ENCODE data around the gene INTS1. TPM values are rescaled to one million over a fixed set of nuclear protein-coding genes. Genes with fewer than 3 reads are reported as not detected.

The INTS1 gene
- polyA plus RNA-seq, 2 of the 4 experiments (the other 2 are of a cell fraction) = 14.6 to 48.1 TPM

GRCh38 chr7:1427064-1427657 lies 77.0 kb downstream of the INTS1 start:
- Histone ChIP-seq H3K4me2 (no peak overlapping the region), H3K9me3 (no peaks in the 10 kb centered on the region), H3K4me1 (peaks cover 3% of the 10 kb centered on the region; the same call in 2 of the 3 replicates), H3K4me3 (no peak overlapping the region), H3K27ac (no peak overlapping the region)
- POLR2A ChIA-PET = no interaction called here
- DNase-seq (ENCODE audit: low read depth in 1 of 2, low spot score in 1 of 2) = no peak
- TF ChIP-seq FOSL2 (IDR thresholded peaks at IDR 0.05) (no peak), FOSL2 (CRISPR knock-in tag; IDR thresholded peaks at IDR 0.05) (0 out of 2 replicates have a peak, but pooled peaks have one; percentile 17), KDM5A (IDR thresholded peaks at IDR 0.05) (no peak)
- no peak for ATAC-seq
- no peak for FAIRE-seq
- CTCF ChIA-PET = interaction anchor here (1.0 to 10.9 kb wide), 3 partner anchors 15 to 234 kb away, joined by 3 to 90 read pairs (median 12); no protein-coding TSS in a partner anchor
- 68% methylated on average over 13 of the region's 13 CpGs for WGBS (ENCODE audit: missing lambda C conversion rate)

- FAIRE-seq (no peak), ATAC-seq (no peak), DNase-seq (ENCODE audit: low read depth in 1 of 2, low spot score in 1 of 2) (no peak)
- H3K9me3 ChIP-seq = no peaks in the 10 kb centered on the region
- TF ChIP-seq ZFP36 (IDR thresholded peaks at IDR 0.05; ENCODE audit: borderline replicate concordance, partially characterized antibody) (no peak), ZNF302 (CRISPR knock-in tag; IDR thresholded peaks at IDR 0.05) (no peak), ELK1 (IDR thresholded peaks at IDR 0.05; ENCODE audit: low read depth, low read length) (no peak), KDM1A (IDR thresholded peaks at IDR 0.05; ENCODE audit: low read depth) (no peak), CEBPB (IDR thresholded peaks at IDR 0.05) (no peak)
- ChIA-PET POLR2A (no interaction called here), CTCF (interaction anchor here (0.7 to 10.9 kb wide), 4 partner anchors 9 to 233 kb away, joined by 3 to 90 read pairs (median 8); no protein-coding TSS in a partner anchor)
- H3K4me3 ChIP-seq = no peak overlapping the region
- WGBS (ENCODE audit: missing lambda C conversion rate) = 93% methylated on average over 15 of the region's 15 CpGs
- H3K4me2 ChIP-seq = no peak overlapping the region
- H3K27ac ChIP-seq = no peak overlapping the region
- no peaks in the 10 kb centered on the region for H3K4me1 ChIP-seq
Measured at GRCh38 chr7:1426474-1426873, 77.7 kb downstream of the INTS1 start.

DNA sequence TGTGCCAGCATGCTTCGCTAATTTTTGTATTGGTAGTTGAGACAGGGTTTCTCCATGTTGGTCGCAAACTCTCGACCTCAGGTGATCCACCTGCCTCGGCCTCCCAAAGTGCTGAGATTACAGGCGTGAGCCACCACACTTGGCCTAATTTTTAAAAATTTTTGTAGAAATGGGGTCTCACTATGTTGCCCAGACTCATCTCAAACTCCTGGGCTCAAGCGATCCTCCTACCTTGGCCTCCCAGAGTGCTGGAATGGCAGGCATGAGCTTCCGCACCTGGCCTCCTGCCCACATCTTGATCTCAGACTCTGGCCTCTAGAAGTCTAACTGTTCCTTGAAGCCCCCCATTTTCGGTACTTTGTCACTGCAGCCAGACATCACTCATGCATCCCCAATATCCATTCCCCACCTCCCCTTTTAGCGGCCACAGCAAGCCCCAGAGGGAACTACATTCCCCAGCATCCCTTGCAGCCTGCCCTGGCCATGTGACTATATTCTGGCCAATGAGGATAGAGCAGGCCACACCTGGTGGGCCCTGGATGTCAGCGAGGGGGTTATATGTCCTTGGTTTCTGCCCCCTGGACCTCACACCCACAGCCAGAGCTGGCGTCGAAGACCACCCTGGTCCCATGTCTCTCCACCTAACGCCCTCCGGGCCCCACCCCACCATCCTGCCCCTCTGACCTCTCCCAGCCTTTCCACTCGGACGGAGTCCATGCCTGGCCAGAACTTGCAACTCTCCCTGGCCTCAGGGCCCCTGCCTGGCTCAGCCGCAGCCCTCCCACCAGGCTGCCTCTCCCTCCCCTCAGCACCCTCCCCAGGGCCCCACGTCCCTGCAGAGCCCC lies 78.7 kb downstream of the INTS1 start:
- Histone ChIP-seq H3K4me2 (no peak overlapping the region), H3K27ac (no peak overlapping the region), H3K4me1 (no peaks in the 10 kb centered on the region), H3K4me3 (no peak overlapping the region), H3K9me3 (no peaks in the 10 kb centered on the region)
- DNase-seq (ENCODE audit: low read depth in 1 of 2, low spot score in 1 of 2) (peak in 1 of 2 experiments; percentile 64), FAIRE-seq (no peak), ATAC-seq (peak; percentile 58 to 78; a peak in 5 of 6 replicates)
- POLR2A ChIA-PET = no interaction called here
- CTCF ChIA-PET = interaction anchor here (0.7 to 10.9 kb wide), 7 partner anchors 8 to 232 kb away, joined by 3 to 90 read pairs (median 3); no protein-coding TSS in a partner anchor
- TF ChIP-seq USF2 (IDR thresholded peaks at IDR 0.05) (peak; percentile 87), CHD2 (IDR thresholded peaks at IDR 0.05; ENCODE audit: low read length, partially characterized antibody) (no peak)
- WGBS (ENCODE audit: missing lambda C conversion rate) = 56% methylated on average over 17 of the region's 18 CpGs

DNA sequence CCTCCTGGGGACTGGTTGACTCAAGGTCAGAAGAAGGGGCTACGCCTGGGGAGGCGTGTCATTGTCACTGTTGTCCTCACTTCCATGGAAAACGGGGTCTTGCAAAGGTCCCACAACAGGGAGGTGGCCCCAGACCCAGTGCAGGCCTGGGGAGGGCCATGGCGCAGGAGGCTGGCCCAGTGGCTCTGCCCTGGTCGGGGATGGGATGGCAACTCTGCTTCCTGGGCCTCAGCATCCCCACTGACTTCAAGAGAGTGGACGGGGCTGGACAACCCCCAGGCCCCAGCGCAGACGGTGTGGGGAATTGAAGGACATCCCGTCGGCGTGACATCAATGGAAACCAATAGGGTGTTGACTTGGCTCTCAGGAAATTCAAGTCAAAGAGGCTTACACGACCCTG lies 80.1 kb downstream of the INTS1 start:
- FAIRE-seq (no peak), ATAC-seq (no peak), DNase-seq (ENCODE audit: low read depth in 1 of 2, low spot score in 1 of 2) (no peak)
- ChIA-PET POLR2A (no interaction called here), CTCF (interaction anchor here (0.6 to 3.9 kb wide), 4 partner anchors 12 to 116 kb away, joined by 3 to 12 read pairs (median 3); no protein-coding TSS in a partner anchor)
- no peaks in the 10 kb centered on the region for H3K4me1 ChIP-seq
- H3K4me2 ChIP-seq = no peak overlapping the region
- H3K4me3 ChIP-seq = no peak overlapping the region
- H3K9me3 ChIP-seq = no peaks in the 10 kb centered on the region
- no peak overlapping the region for H3K27ac ChIP-seq
- 73% methylated on average over 12 of the region's 12 CpGs for WGBS (ENCODE audit: missing lambda C conversion rate)
- TF ChIP-seq, protein P1, sequence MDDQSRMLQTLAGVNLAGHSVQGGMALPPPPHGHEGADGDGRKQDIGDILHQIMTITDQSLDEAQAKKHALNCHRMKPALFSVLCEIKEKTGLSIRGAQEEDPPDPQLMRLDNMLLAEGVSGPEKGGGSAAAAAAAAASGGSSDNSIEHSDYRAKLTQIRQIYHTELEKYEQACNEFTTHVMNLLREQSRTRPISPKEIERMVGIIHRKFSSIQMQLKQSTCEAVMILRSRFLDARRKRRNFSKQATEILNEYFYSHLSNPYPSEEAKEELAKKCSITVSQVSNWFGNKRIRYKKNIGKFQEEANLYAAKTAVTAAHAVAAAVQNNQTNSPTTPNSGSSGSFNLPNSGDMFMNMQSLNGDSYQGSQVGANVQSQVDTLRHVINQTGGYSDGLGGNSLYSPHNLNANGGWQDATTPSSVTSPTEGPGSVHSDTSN (IDR thresholded peaks at IDR 0.05) = no peak
- TF ChIP-seq BHLHE40 (IDR thresholded peaks at IDR 0.05; ENCODE audit: low read depth, low read length) (no peak), GATA3 (IDR thresholded peaks at IDR 0.05; ENCODE audit: borderline replicate concordance) (no peak), HEYL (CRISPR knock-in tag; IDR thresholded peaks at IDR 0.05) (no peak), ZNF302 (CRISPR knock-in tag; IDR thresholded peaks at IDR 0.05) (no peak), NPAS2 (CRISPR knock-in tag; IDR thresholded peaks at IDR 0.05; ENCODE audit: borderline replicate concordance) (no peak), HOXB13 (CRISPR knock-in tag; IDR thresholded peaks at IDR 0.05; ENCODE audit: low read depth) (no peak), ELK1 (IDR thresholded peaks at IDR 0.05; ENCODE audit: low read depth, low read length) (no peak), FOSL2 (IDR thresholded peaks at IDR 0.05) (no peak), FOSL2 (CRISPR knock-in tag; IDR thresholded peaks at IDR 0.05) (no peak), FOSB (CRISPR knock-in tag; IDR thresholded peaks at IDR 0.05) (no peak), RFX5 (IDR thresholded peaks at IDR 0.05) (no peak), ATOH8 (CRISPR knock-in tag; IDR thresholded peaks at IDR 0.05; ENCODE audit: low read depth) (no peak), SMC3 (IDR thresholded peaks at IDR 0.05) (no peak), NFE2L2 (conservative IDR thresholded peaks at IDR 0.05; ENCODE audit: low read length) (no peak), RNF2 (IDR thresholded peaks at IDR 0.05; ENCODE audit: borderline replicate concordance, low read depth) (no peak), HOXB5 (CRISPR knock-in tag; IDR thresholded peaks at IDR 0.05) (no peak)

Measured in A549 (cell line).